HG03439 (cell line): ENCODE measurements around the gene ACVRL1.

Experiments
- ATAC-seq: cut with Tn5 transposase; IDR thresholded peaks from one replicate; pipeline ENCODE4 v1.9.1; 2021; ENCODE audit warnings: mild to moderate bottlenecking, moderate library complexity; ENCODE audit not compliant: unreplicated experiment

The ACVRL1 gene

GRCh38 chr12:51907083-51907855 is at the start of gene ACVRL1:
Gene ACVRL1 (plus strand): TSS chr12:51907504. CDS start chr12:51912475, 4,971 bp downstream.
- no peak for ATAC-seq

- no peak for ATAC-seq
Observed at GRCh38 chr12:51860986-51861385, 46.3 kb upstream of the ACVRL1 start.

- ATAC-seq, result no peak
Observed at GRCh38 chr12:51862947-51863346, 44.4 kb upstream of the ACVRL1 start.

- ATAC-seq, result no peak
Observed at GRCh38 chr12:51863363-51863932, 43.9 kb upstream of the ACVRL1 start.

GRCh38 chr12:51863933-51864832 is 43.1 kb upstream of the ACVRL1 start:
- ATAC-seq, result no peak

GRCh38 chr12:51864833-51865670 is 42.3 kb upstream of the ACVRL1 start:
- no peak for ATAC-seq

GRCh38 chr12:51865757-51866270 is 41.5 kb upstream of the ACVRL1 start:
- no peak for ATAC-seq

GRCh38 chr12:51866324-51866723 is 41.0 kb upstream of the ACVRL1 start:
- no peak for ATAC-seq

- no peak for ATAC-seq
Observed at GRCh38 chr12:51866762-51867161, 40.5 kb upstream of the ACVRL1 start.

GRCh38 chr12:51867371-51867770 is 39.9 kb upstream of the ACVRL1 start:
- ATAC-seq, result no peak

GRCh38 chr12:51867796-51868428 is 39.4 kb upstream of the ACVRL1 start:
- ATAC-seq, result no peak

- no peak for ATAC-seq
Observed at GRCh38 chr12:51868821-51869495, 38.3 kb upstream of the ACVRL1 start.

- ATAC-seq, result no peak
Observed at GRCh38 chr12:51869496-51869865, 37.8 kb upstream of the ACVRL1 start.

- ATAC-seq, result no peak
Observed at GRCh38 chr12:51869931-51870330, 37.4 kb upstream of the ACVRL1 start.

- no peak for ATAC-seq
Observed at GRCh38 chr12:51870504-51870903, 36.8 kb upstream of the ACVRL1 start.

- no peak for ATAC-seq
Observed at GRCh38 chr12:51871126-51871525, 36.2 kb upstream of the ACVRL1 start.

- no peak for ATAC-seq
Observed at GRCh38 chr12:51871918-51872688, 35.2 kb upstream of the ACVRL1 start.

GRCh38 chr12:51872689-51872981 is 34.7 kb upstream of the ACVRL1 start:
- ATAC-seq, result no peak
